SK-N-SH treated with all-trans-retinoic acid at 6 μM for 48 hours (cell line): Measurements from ENCODE around the gene CHST11.

Experiments
- ATAC-seq: fragments of 200-7000 bp; cut with Tn5 transposase; 3 replicates; pipeline ENCODE4 v1.9.1; 2020; ENCODE audit warnings: mild to moderate bottlenecking, moderate library complexity
- ARNTL ChIP-seq: fragments of 450-650 bp; formaldehyde crosslinking; IDR thresholded peaks from 2 replicates; pipeline ENCODE4 v1.5.0; 2020; ENCODE audit warnings: low read depth, mild to moderate bottlenecking, moderate library complexity, borderline replicate concordance
- BACH2 ChIP-seq: fragments of 250-450 bp; sonication (Bioruptor Pico); IDR thresholded peaks from 2 replicates; pipeline ENCODE4 v1.9.0; 2021; ENCODE audit warnings: mild to moderate bottlenecking, borderline replicate concordance
- CREB5 ChIP-seq: fragments of 250-450 bp; sonication (Bioruptor Pico); IDR thresholded peaks from 2 replicates; pipeline ENCODE4 v1.5.1; 2020; ENCODE audit warnings: low read depth, mild to moderate bottlenecking, moderate library complexity
- CSDC2 ChIP-seq: fragments of 250-450 bp; sonication (Bioruptor Pico); IDR thresholded peaks from 2 replicates; pipeline ENCODE4 v1.5.0; 2020; ENCODE audit warnings: mild to moderate bottlenecking, moderate library complexity
- CSRNP3 ChIP-seq: fragments of 250-450 bp; sonication (Bioruptor Pico); IDR thresholded peaks from 2 replicates; pipeline ENCODE4 v1.5.1; 2021; ENCODE audit warnings: mild to moderate bottlenecking, moderate library complexity
- ESRRG ChIP-seq: fragments of 250-450 bp; sonication (Bioruptor Pico); IDR thresholded peaks from 2 replicates; pipeline ENCODE4 v1.6.1; 2021; ENCODE audit warnings: mild to moderate bottlenecking
- ISL1 ChIP-seq: fragments of 250-450 bp; sonication (Bioruptor Pico); IDR thresholded peaks from 2 replicates; pipeline ENCODE4 v2.1.2; 2022; ENCODE audit warnings: mild to moderate bottlenecking, moderate library complexity
- OSR1 ChIP-seq: fragments of 250-450 bp; sonication (Bioruptor Pico); IDR thresholded peaks from 2 replicates; pipeline ENCODE4 v1.8.0; 2022; ENCODE audit warnings: moderate library complexity, mild to moderate bottlenecking, inconsistent platforms
- PATZ1 ChIP-seq: fragments of 250-450 bp; sonication (Bioruptor Pico); IDR thresholded peaks from 2 replicates; pipeline ENCODE4 v1.8.0; 2020; ENCODE audit warnings: mild to moderate bottlenecking, moderate library complexity, borderline replicate concordance
- POU6F1 ChIP-seq: fragments of 250-450 bp; sonication (Bioruptor Pico); IDR thresholded peaks from 2 replicates; pipeline ENCODE4 v1.8.0; 2021; ENCODE audit warnings: low read depth, mild to moderate bottlenecking, moderate library complexity, borderline replicate concordance
- PPARA ChIP-seq: fragments of 250-450 bp; sonication (Bioruptor Pico); IDR thresholded peaks from 2 replicates; pipeline ENCODE4 v1.5.0; 2020; ENCODE audit warnings: mild to moderate bottlenecking, borderline replicate concordance
- RARB ChIP-seq: fragments of 250-450 bp; sonication (Bioruptor Pico); IDR thresholded peaks from 2 replicates; pipeline ENCODE4 v1.8.0; 2021; ENCODE audit warnings: mild to moderate bottlenecking, moderate library complexity
- SNAI2 ChIP-seq: fragments of 250-450 bp; sonication (Bioruptor Pico); IDR thresholded peaks from 2 replicates; pipeline ENCODE4 v1.5.0; 2020; ENCODE audit warnings: mild to moderate bottlenecking, moderate library complexity
- TCF4 ChIP-seq: fragments of 250-450 bp; sonication (Bioruptor Pico); IDR thresholded peaks from 2 replicates; pipeline ENCODE4 v1.8.0; 2021; ENCODE audit warnings: mild to moderate bottlenecking, moderate library complexity, borderline replicate concordance
- TOX ChIP-seq: fragments of 250-450 bp; sonication (Bioruptor Pico); IDR thresholded peaks from 2 replicates; pipeline ENCODE4 v1.8.0; 2021; ENCODE audit warnings: mild to moderate bottlenecking, moderate library complexity, borderline replicate concordance
- TSHZ2 ChIP-seq: fragments of 250-450 bp; sonication (Bioruptor Pico); IDR thresholded peaks from 2 replicates; pipeline ENCODE4 v1.5.0; 2020; ENCODE audit warnings: mild to moderate bottlenecking, moderate library complexity
- ZC3H10 ChIP-seq: fragments of 250-450 bp; sonication (Bioruptor Pico); IDR thresholded peaks from 2 replicates; pipeline ENCODE4 v1.5.1; 2021; ENCODE audit warnings: mild to moderate bottlenecking, moderate library complexity
- ZFP3 ChIP-seq: fragments of 250-450 bp; sonication (Bioruptor Pico); IDR thresholded peaks from 2 replicates; pipeline ENCODE4 v1.5.0; 2020; ENCODE audit warnings: mild to moderate bottlenecking, moderate library complexity
- ZFP30 ChIP-seq: fragments of 450-650 bp; formaldehyde crosslinking; IDR thresholded peaks from 2 replicates; pipeline ENCODE4 v1.5.0; 2022; ENCODE audit warnings: mild to moderate bottlenecking, moderate library complexity
- ZNF565 ChIP-seq: fragments of 450-650 bp; formaldehyde crosslinking; conservative IDR thresholded peaks from 2 replicates; pipeline ENCODE4 v1.5.0; 2020; ENCODE audit warnings: low read depth, mild to moderate bottlenecking, moderate library complexity
- ZNF70 ChIP-seq: fragments of 450-650 bp; formaldehyde crosslinking; IDR thresholded peaks from 2 replicates; pipeline ENCODE4 v1.5.0; 2020; ENCODE audit warnings: mild to moderate bottlenecking, moderate library complexity

CHST11 gene

GRCh38 chr12:104479123-104479662 is 22.4 kb downstream of the CHST11 start:
- no peak for ATAC-seq
- TF ChIP-seq ZFP30 (no peak), TOX (CRISPR knock-in tag) (no peak), CSDC2 (CRISPR knock-in tag) (no peak), PATZ1 (CRISPR knock-in tag) (no peak), OSR1 (CRISPR knock-in tag) (no peak), BACH2 (CRISPR knock-in tag) (no peak), SNAI2 (no peak), ZFP3 (no peak), PPARA (no peak), TSHZ2 (CRISPR knock-in tag) (no peak), ARNTL (no peak), ISL1 (CRISPR knock-in tag) (no peak), ZC3H10 (CRISPR knock-in tag) (no peak), RARB (CRISPR knock-in tag) (no peak), ZNF565 (CRISPR knock-in tag) (no peak), TCF4 (CRISPR knock-in tag) (no peak), CSRNP3 (CRISPR knock-in tag) (no peak)
- TF ChIP-seq, all 23 proteins: peak for 0

GRCh38 chr12:104480012-104480411 is 23.3 kb downstream of the CHST11 start:
- TF ChIP-seq RARB (CRISPR knock-in tag): no peak
- TF ChIP-seq TSHZ2 (CRISPR knock-in tag): no peak
- no peak for TF ChIP-seq SNAI2
- TF ChIP-seq TOX (CRISPR knock-in tag): no peak
- no peak for ATAC-seq

- TF ChIP-seq TOX (CRISPR knock-in tag): no peak
- no peak for TF ChIP-seq POU6F1
- no peak for TF ChIP-seq CREB5 (CRISPR knock-in tag)
- TF ChIP-seq ZNF70 (CRISPR knock-in tag): no peak
- no peak for TF ChIP-seq ESRRG
- TF ChIP-seq ZNF565 (CRISPR knock-in tag): no peak
- TF ChIP-seq ZFP3: no peak
- TF ChIP-seq BACH2 (CRISPR knock-in tag): no peak
- TF ChIP-seq, all 23 proteins: peak for 0
- ATAC-seq: no peak
Measured at GRCh38 chr12:104480826-104481440, 24.2 kb downstream of the CHST11 start.
